IMR-90 (cell line): ENCODE data around the gene CRACR2B. TPM values are rescaled to one million over a fixed set of nuclear protein-coding genes. Genes with fewer than 3 reads are reported as not detected.

Experiments used
- ATAC-seq: fragments of 200-7000 bp; cut with Tn5 transposase; 2 replicates; pipeline ENCODE4 v1.9.1; 2020; ENCODE audit warnings: low read depth, mild to moderate bottlenecking, moderate library complexity
- BruUV-seq: library from RNA; stranded (reverse); fragments of 400-500 nt; replicated peaks from 2 replicates; lab custom pipeline; 2021; lab: Mats Ljungman, UMichigan
- CTCF ChIA-PET: fragments of 300-600 bp; formaldehyde crosslinking; extraction: SDS; loops from one replicate; lab custom pipeline; 2021; ENCODE audit warnings: antibody characterized with exemption; lab: Yijun Ruan, JAX
- POLR2A ChIA-PET: fragments of 300-600 bp; sonication (Branson Sonifier 250); formaldehyde crosslinking; loops from one replicate; lab custom pipeline; 2022; ENCODE audit warnings: antibody characterized with exemption; ENCODE audit not compliant: unreplicated experiment; lab: Charles Lee
- DNase-seq: peaks from one replicate; pipeline ENCODE4 v3.0.0; 2013
- H2AFZ ChIP-seq: replicated peaks from 2 replicates; pipeline ENCODE3; 2013; ENCODE audit warnings: low read length, mild to moderate bottlenecking; ENCODE audit not compliant: poor library complexity
- H2AK5ac ChIP-seq: 2 replicates; pipeline ENCODE4 v1.6.1; 2013; ENCODE audit warnings: low read depth, low read length, inconsistent platforms
- H2AK9ac ChIP-seq: replicated peaks from 2 replicates; pipeline ENCODE3; 2013; ENCODE audit warnings: mild to moderate bottlenecking, low read depth, low read length, moderate library complexity; ENCODE audit not compliant: poor library complexity
- H2BK120ac ChIP-seq: 2 replicates; pipeline ENCODE4 v1.6.1; 2013; ENCODE audit warnings: low read depth, low read length, inconsistent platforms
- H2BK15ac ChIP-seq: 3 replicates; pipeline ENCODE4 v1.6.1; 2013; ENCODE audit warnings: low read depth, low read length, inconsistent platforms
- H2BK20ac ChIP-seq: 2 replicates; pipeline ENCODE4 v1.6.1; 2013; ENCODE audit warnings: low read depth, mild to moderate bottlenecking, inconsistent platforms, low read length, moderate library complexity
- H2BK5ac ChIP-seq: 2 replicates; pipeline ENCODE4 v1.6.1; 2013; ENCODE audit warnings: mild to moderate bottlenecking, low read depth, low read length, inconsistent platforms; ENCODE audit not compliant: poor library complexity, severe bottlenecking
- H3K14ac ChIP-seq: replicated peaks from 2 replicates; pipeline ENCODE4 v1.6.1; 2013; ENCODE audit warnings: low read depth, low read length, inconsistent platforms
- H3K18ac ChIP-seq: 2 replicates; pipeline ENCODE4 v1.6.1; 2013; ENCODE audit warnings: low read depth, low read length, control low read depth
- H3K23ac ChIP-seq: 2 replicates; pipeline ENCODE4 v1.6.1; 2013; ENCODE audit warnings: low read depth, low read length, inconsistent platforms
- H3K27ac ChIP-seq: 2 replicates; pipeline ENCODE4 v1.5.1; 2013; ENCODE audit warnings: mild to moderate bottlenecking, control low read depth, low read length; ENCODE audit not compliant: insufficient read depth
- H3K27me3 ChIP-seq: 2 replicates; pipeline ENCODE4 v1.6.1; 2013; ENCODE audit warnings: low read length; ENCODE audit not compliant: control insufficient read depth, insufficient read depth
- H3K36me3 ChIP-seq: 2 replicates; pipeline ENCODE4 v1.6.1; 2013; ENCODE audit warnings: low read length, mixed read lengths; ENCODE audit not compliant: control insufficient read depth, insufficient read depth
- H3K4ac ChIP-seq: 2 replicates; pipeline ENCODE4 v1.6.1; 2013; ENCODE audit warnings: low read depth, low read length, inconsistent platforms
- H3K4me1 ChIP-seq: 2 replicates; pipeline ENCODE4 v1.6.1; 2013; ENCODE audit warnings: low read length, mixed read lengths; ENCODE audit not compliant: control insufficient read depth, insufficient read depth
- H3K4me2 ChIP-seq: 2 replicates; pipeline ENCODE4 v1.6.1; 2013; ENCODE audit warnings: low read depth, mild to moderate bottlenecking, control low read depth, low read length, moderate library complexity
- H3K4me3 ChIP-seq: 2 replicates; pipeline ENCODE4 v1.5.1; 2013; ENCODE audit warnings: low read depth, mild to moderate bottlenecking, control low read depth, low read length, moderate library complexity; ENCODE audit not compliant: insufficient read depth
- H3K56ac ChIP-seq: 2 replicates; pipeline ENCODE4 v1.6.1; 2013; ENCODE audit warnings: low read length, inconsistent platforms; ENCODE audit not compliant: insufficient read depth; ENCODE audit errors: extremely low read depth
- H3K79me1 ChIP-seq, 2 experiments: 2 replicates each; pipeline ENCODE4 v1.6.1; 2013; ENCODE audit warnings: low read length in 2 of 2, inconsistent platforms in 1 of 2, low read depth in 1 of 2
- H3K9ac ChIP-seq: 2 replicates; pipeline ENCODE4 v1.6.1; 2013; ENCODE audit warnings: low read depth, low read length, control low read depth
- H3K9me1 ChIP-seq: 2 replicates; pipeline ENCODE4 v1.6.1; 2013; ENCODE audit warnings: low read length, inconsistent platforms; ENCODE audit not compliant: insufficient read depth
- H3K9me3 ChIP-seq: 2 replicates; pipeline ENCODE4 v1.6.1; 2013; ENCODE audit warnings: low read length; ENCODE audit not compliant: control insufficient read depth, insufficient read depth
- H4K20me1 ChIP-seq: 2 replicates; pipeline ENCODE4 v1.6.1; 2013; ENCODE audit warnings: low read length, inconsistent platforms; ENCODE audit not compliant: insufficient read depth
- H4K5ac ChIP-seq: 2 replicates; pipeline ENCODE4 v1.6.1; 2013; ENCODE audit warnings: mild to moderate bottlenecking, low read depth, low read length, control low read depth
- H4K8ac ChIP-seq, 2 experiments: 2 replicates each; pipeline ENCODE4 v1.6.1; 2013; ENCODE audit warnings: low read depth in 2 of 2, low read length in 2 of 2, control low read depth in 1 of 2, inconsistent platforms in 1 of 2
- H4K91ac ChIP-seq: 2 replicates; pipeline ENCODE4 v1.6.1; 2013; ENCODE audit warnings: low read depth, low read length, inconsistent platforms; ENCODE audit not compliant: insufficient read depth
- CTCF ChIP-seq: conservative IDR thresholded peaks from 2 replicates; pipeline ENCODE4 v1.5.1; 2012; ENCODE audit warnings: mild to moderate bottlenecking, low read depth, low read length, improper control_type of control experiment
- ELK1 ChIP-seq: fragments of 150-350 bp; IDR thresholded peaks from 2 replicates; pipeline ENCODE4 v1.6.1; 2016; ENCODE audit warnings: low read depth, mild to moderate bottlenecking, low read length, moderate library complexity, borderline replicate concordance
- FOS ChIP-seq: fragments of 150-350 bp; IDR thresholded peaks from 2 replicates; pipeline ENCODE4 v1.6.1; 2016; ENCODE audit warnings: low read depth, low read length
- NFE2L2 ChIP-seq: fragments of 150-350 bp; IDR thresholded peaks from 2 replicates; pipeline ENCODE4 v1.6.1; 2016; ENCODE audit warnings: low read depth, mild to moderate bottlenecking, low read length
- POLR2A ChIP-seq: IDR thresholded peaks from 2 replicates; pipeline ENCODE4 v1.6.1; 2012; ENCODE audit warnings: mild to moderate bottlenecking, low read depth, low read length
- RFX5 ChIP-seq: IDR thresholded peaks from 2 replicates; pipeline ENCODE4 v1.8.0; 2012; ENCODE audit warnings: low read depth, mild to moderate bottlenecking, low read length, moderate library complexity
- WGBS, 2 experiments: methylation state at CpG; one replicate each; pipeline versions ENCODE4 v1.1.5 to v1.1.7; 2013; ENCODE audit warnings: missing lambda C conversion rate in 2 of 2; ENCODE audit not compliant: insufficient read length in 1 of 2; ENCODE audit errors: extremely low coverage in 2 of 2; 5-methylcytosine and 5-hydroxymethylcytosine counted together
- dilution Hi-C: fragments of 300-500 bp; cut with HindIII; formaldehyde crosslinking; loops from one replicate; pipeline ENCODE4 v1.14.3; 2018; ENCODE audit warnings: low sequenced_read_pairs; ENCODE audit not compliant: unreplicated experiment
- in situ Hi-C: fragments of 300-500 bp; cut with MboI; formaldehyde crosslinking; loops from 3 replicates; pipeline ENCODE4 v1.14.3; 2019; ENCODE audit warnings: low sequenced_read_pairs, inconsistent platforms, mixed read lengths
- intact Hi-C: fragments of 100-400 bp; cut with micrococcal nuclease; formaldehyde crosslinking; loops from 2 replicates; pipeline ENCODE4 v1.10.0; 2022
- polyA plus RNA-seq, 3 experiments: library from polyadenylated mRNA; depleted of rRNA; stranded (reverse); fragments of >200 nt; gene quantifications; 2 replicates each; pipeline ENCODE4 v1.2.3, GENCODE V29; 2012; ENCODE audit warnings: low replicate concordance in 1 of 3
- total RNA-seq: library from RNA; depleted of rRNA; stranded (reverse); fragments of >200 nt; gene quantifications from 2 replicates; pipeline ENCODE4 v1.2.3, GENCODE V29; 2012

Gene CRACR2B
- total and polyA plus RNA-seq, 2 of the 4 experiments (the other 2 are of a cell fraction) = 0.54 to 2.5 TPM

- Histone ChIP-seq H3K9ac (no peak overlapping the region), H2AFZ (no peak overlapping the region), H3K4ac (no peak overlapping the region), H2BK120ac (no peak overlapping the region), H3K36me3 (peaks cover 20% of the 10 kb centered on the region; the same call in 1 of the 2 replicates), H3K56ac (no peak overlapping the region), H3K18ac (no peak overlapping the region), H3K23ac (no peak overlapping the region), H2AK9ac (no peak overlapping the region), H3K4me1 (no peaks in the 10 kb centered on the region; the same call in 1 of the 2 replicates), H4K91ac (no peak overlapping the region), H3K9me3 (no peaks in the 10 kb centered on the region), H3K27me3 (no peaks in the 10 kb centered on the region), H4K8ac (no peak overlapping the region), H2BK20ac (no peak overlapping the region), H3K79me1 (peaks cover 3 to 6% of the 10 kb centered on the region in 2 experiments; a peak in 1 of 4 replicates), H2BK5ac (no peak overlapping the region), H3K4me2 (no peak overlapping the region), H3K4me3 (no peak overlapping the region), H3K27ac (no peak overlapping the region), H2AK5ac (no peak overlapping the region), H4K5ac (no peak overlapping the region), H3K9me1 (peaks cover 3% of the 10 kb centered on the region; the same call in 1 of the 2 replicates), H2BK15ac (no peak overlapping the region), H4K20me1 (peaks cover 26% of the 10 kb centered on the region), H3K14ac (no peak overlapping the region)
- 80% methylated on average over 3 of the region's 8 CpGs; no CpG with 5 or more reads in 1 of the 2 experiments for WGBS, 2 experiments
- POLR2A ChIA-PET = interaction anchor here (0.5 kb wide), 1 partner anchor 51 kb away, joined by 4 read pairs; no protein-coding TSS in a partner anchor
- dilution Hi-C loops = no loop called here
- in situ Hi-C loops = no loop called here
- intact Hi-C loops = no loop called here
- TF ChIP-seq POLR2A = no peak
- TF ChIP-seq RFX5 = no peak
- TF ChIP-seq CTCF = no peak
- TF ChIP-seq FOS = no peak
- no peak for TF ChIP-seq ELK1
- no peak for TF ChIP-seq NFE2L2
- CTCF ChIA-PET = no interaction called here
- no TSS peak for BruUV-seq
- ATAC-seq (no peak), DNase-seq (no peak)
Measured at GRCh38 chr11:870418-870817, 42.7 kb downstream of the CRACR2B start.
